Melanocyte of skin (primary cell): ENCODE data around the gene SSBP4. TPM values are rescaled to one million over a fixed set of nuclear protein-coding genes. Genes with fewer than 3 reads are reported as not detected.

Experiments used
- small RNA-seq, 2 donors: library from RNA; depleted of rRNA; stranded (forward); fragments of <200 nt; gene quantifications; one replicate each; pipeline ENCODE3, GENCODE V24; 2012
- total RNA-seq, 2 donors: library from RNA; depleted of rRNA; stranded (reverse); fragments of >200 nt; gene quantifications; 2 replicates each; pipeline ENCODE4 v1.2.3, GENCODE V29; 2012

SSBP4 gene
- total RNA-seq: 10 to 100 TPM; 38.2 to 85.6 TPM

GRCh38 chr19:18419195-18419698, at the start of gene SSBP4:
Gene SSBP4, plus strand, starts transcription at chr19:18419398. Its CDS starts 251 bp downstream, at chr19:18419649.

GRCh38 chr19:18385675-18386542, 33.3 kb upstream of the SSBP4 start, which contains the start of gene GDF15:
Gene GDF15, plus strand, starts transcription at chr19:18386158. Its CDS starts 32 bp downstream, at chr19:18386190.

GRCh38 chr19:18397242-18398202, 21.7 kb upstream of the SSBP4 start, which contains the start of gene LRRC25:
Gene LRRC25, minus strand, starts transcription at chr19:18397622. Its CDS starts 659 bp downstream, at chr19:18396963.

GRCh38 chr19:18437491-18438330, 18.5 kb downstream of the SSBP4 start, which contains the start of gene ISYNA1:
Gene ISYNA1, minus strand, starts transcription at chr19:18438133. Its CDS starts 154 bp downstream, at chr19:18437979.

Small RNAs within 50 kb of the gene (small RNA-seq; reads per million reads assigned to genes)
- 1.0 to 2.4 reads per million in 2 donors for gene MIR3189

Other genes starting within 250 kb of the SSBP4 start
- gene IFI30, start 245.6 kb upstream of the SSBP4 start, total RNA-seq: 1 to 10 TPM; 6.7 to 9.6 TPM
- 10 to 100 TPM; 14.8 to 28.0 TPM for gene MPV17L2, start 226.2 kb upstream of the SSBP4 start, total RNA-seq
- gene RAB3A, start 215.4 kb upstream of the SSBP4 start, total RNA-seq: 1 to 10 TPM; 6.9 to 7.7 TPM
- under 1 TPM in 1 of 2 donors, not detected in 1; 0.33 TPM for gene PDE4C, start 193.0 kb upstream of the SSBP4 start, total RNA-seq
- 1 to 10 TPM in 1 of 2 donors, under 1 TPM in 1; 0.33 to 2.8 TPM for gene IQCN, start 144.9 kb upstream of the SSBP4 start, total RNA-seq
- gene JUND, start 137.8 kb upstream of the SSBP4 start, total RNA-seq: 100 to 1,000 TPM in 1 of 2 donors, 10 to 100 TPM in 1; 98.9 to 205 TPM
- gene LSM4, start 96.3 kb upstream of the SSBP4 start, total RNA-seq: 100 to 1,000 TPM; 142 to 230 TPM
- gene PGPEP1, start 78.8 kb upstream of the SSBP4 start, total RNA-seq: 10 to 100 TPM; 17.9 to 23.3 TPM
- 100 to 1,000 TPM in 1 of 2 donors, 10 to 100 TPM in 1; 57.8 to 325 TPM for gene GDF15, start 33.2 kb upstream of the SSBP4 start, total RNA-seq
- not detected for gene LRRC25, start 21.8 kb upstream of the SSBP4 start, total RNA-seq
- 10 to 100 TPM; 24.0 to 25.5 TPM for gene ISYNA1, start 18.7 kb downstream of the SSBP4 start, total RNA-seq
- gene ELL, start 102.7 kb downstream of the SSBP4 start, total RNA-seq: 10 to 100 TPM in 1 of 2 donors, 1 to 10 TPM in 1; 8.6 to 11.3 TPM
- 100 to 1,000 TPM; 145 to 159 TPM for gene FKBP8, start 124.2 kb downstream of the SSBP4 start, total RNA-seq
- 100 to 1,000 TPM; 138 to 139 TPM for gene KXD1, start 138.5 kb downstream of the SSBP4 start, total RNA-seq
- gene UBA52, start 152.5 kb downstream of the SSBP4 start, total RNA-seq: 100 to 1,000 TPM; 498 to 653 TPM
- 10 to 100 TPM; 67.9 to 68.5 TPM for gene REX1BD, start 169.4 kb downstream of the SSBP4 start, total RNA-seq
- under 1 TPM in 1 of 2 donors, not detected in 1; under 0.01 TPM for gene CRLF1, start 187.4 kb downstream of the SSBP4 start, total RNA-seq
- gene TMEM59L, start 193.5 kb downstream of the SSBP4 start, total RNA-seq: not detected
- gene KLHL26, start 217.6 kb downstream of the SSBP4 start, total RNA-seq: 1 to 10 TPM; 3.4 to 4.7 TPM